Measurements from ENCODE around the gene SEMA4A.

The SEMA4A gene

DNA sequence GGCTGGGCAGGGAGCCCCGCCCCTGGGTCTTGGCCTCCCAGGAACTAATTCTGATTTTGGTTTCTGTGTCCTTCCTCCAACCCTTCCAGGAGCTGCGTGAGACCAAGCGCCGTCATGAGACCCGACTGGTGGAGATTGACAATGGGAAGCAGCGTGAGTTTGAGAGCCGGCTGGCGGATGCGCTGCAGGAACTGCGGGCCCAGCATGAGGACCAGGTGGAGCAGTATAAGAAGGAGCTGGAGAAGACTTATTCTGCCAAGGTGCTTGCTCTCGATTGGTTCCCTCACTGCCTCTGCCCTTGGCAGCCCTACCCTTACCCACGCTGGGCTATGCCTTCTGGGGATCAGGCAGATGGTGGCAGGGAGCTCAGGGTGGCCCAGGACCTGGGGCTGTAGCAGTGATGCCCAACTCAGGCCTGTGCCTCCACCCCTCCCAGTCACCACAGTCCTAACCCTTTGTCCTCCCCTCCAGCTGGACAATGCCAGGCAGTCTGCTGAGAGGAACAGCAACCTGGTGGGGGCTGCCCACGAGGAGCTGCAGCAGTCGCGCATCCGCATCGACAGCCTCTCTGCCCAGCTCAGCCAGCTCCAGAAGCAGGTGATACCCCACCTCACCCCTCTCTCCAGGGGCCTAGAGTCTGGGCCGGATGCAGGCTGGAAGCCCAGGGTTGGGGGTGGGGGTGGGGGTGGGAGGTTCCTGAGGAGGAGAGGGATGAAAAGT is 18.5 kb upstream of the SEMA4A start:
- in situ Hi-C loops (cut with MboI; ENCODE audit: low sequenced_read_pairs): loop anchor here (5.0 kb wide), 1 partner anchor 43 kb away; no protein-coding TSS in a partner anchor

DNA sequence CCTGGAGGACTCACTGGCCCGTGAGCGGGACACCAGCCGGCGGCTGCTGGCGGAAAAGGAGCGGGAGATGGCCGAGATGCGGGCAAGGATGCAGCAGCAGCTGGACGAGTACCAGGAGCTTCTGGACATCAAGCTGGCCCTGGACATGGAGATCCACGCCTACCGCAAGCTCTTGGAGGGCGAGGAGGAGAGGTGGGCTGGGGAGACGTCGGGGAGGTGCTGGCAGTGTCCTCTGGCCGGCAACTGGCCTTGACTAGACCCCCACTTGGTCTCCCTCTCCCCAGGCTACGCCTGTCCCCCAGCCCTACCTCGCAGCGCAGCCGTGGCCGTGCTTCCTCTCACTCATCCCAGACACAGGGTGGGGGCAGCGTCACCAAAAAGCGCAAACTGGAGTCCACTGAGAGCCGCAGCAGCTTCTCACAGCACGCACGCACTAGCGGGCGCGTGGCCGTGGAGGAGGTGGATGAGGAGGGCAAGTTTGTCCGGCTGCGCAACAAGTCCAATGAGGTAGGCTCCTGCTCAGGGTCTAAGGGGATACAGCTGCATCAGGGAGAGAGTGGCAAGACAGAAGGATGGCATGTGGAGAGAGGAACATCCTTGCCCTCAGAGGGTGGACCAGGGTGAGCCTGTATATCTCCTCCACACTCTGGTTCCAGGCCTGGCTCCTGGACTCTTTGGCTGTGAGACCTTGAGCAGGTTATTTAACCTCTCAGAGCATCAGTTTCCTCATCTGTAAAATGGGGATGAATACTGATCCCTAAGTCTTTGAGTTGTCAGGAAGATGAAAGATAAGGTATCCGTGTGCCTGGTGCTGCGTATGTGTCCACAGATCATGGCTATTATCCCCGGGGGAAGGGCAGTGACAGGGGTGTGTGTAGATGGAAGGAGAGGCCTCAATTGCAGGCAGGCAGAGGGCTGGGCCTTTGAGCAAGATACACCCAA is 17.2 kb upstream of the SEMA4A start:
- in situ Hi-C loops (cut with MboI; ENCODE audit: low sequenced_read_pairs): no loop called here

GRCh38 chr1:156136970-156137483 is 16.4 kb upstream of the SEMA4A start:
- in situ Hi-C loops (cut with MboI; ENCODE audit: low sequenced_read_pairs): no loop called here

DNA sequence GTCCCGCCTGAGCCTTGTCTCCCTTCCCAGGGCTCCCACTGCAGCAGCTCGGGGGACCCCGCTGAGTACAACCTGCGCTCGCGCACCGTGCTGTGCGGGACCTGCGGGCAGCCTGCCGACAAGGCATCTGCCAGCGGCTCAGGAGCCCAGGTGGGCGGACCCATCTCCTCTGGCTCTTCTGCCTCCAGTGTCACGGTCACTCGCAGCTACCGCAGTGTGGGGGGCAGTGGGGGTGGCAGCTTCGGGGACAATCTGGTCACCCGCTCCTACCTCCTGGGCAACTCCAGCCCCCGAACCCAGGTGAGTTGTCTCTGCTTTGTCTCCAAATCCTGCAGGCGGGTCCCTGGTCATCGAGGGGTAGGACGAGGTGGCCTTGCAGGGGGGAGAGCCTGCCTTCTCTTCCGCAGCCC is 14.9 kb upstream of the SEMA4A start:
- in situ Hi-C loops (cut with MboI; ENCODE audit: low sequenced_read_pairs): no loop called here

- in situ Hi-C loops (cut with MboI; ENCODE audit: low sequenced_read_pairs): no loop called here
Measured at GRCh38 chr1:156140879-156141707, 12.3 kb upstream of the SEMA4A start.

- in situ Hi-C loops (cut with MboI; ENCODE audit: low sequenced_read_pairs): no loop called here
Measured at GRCh38 chr1:156143765-156144489, 9.5 kb upstream of the SEMA4A start.

GRCh38 chr1:156144742-156145141 is 8.6 kb upstream of the SEMA4A start:
- in situ Hi-C loops (cut with MboI; ENCODE audit: low sequenced_read_pairs): no loop called here

- in situ Hi-C loops (cut with MboI; ENCODE audit: low sequenced_read_pairs): no loop called here
Measured at GRCh38 chr1:156145650-156146019, 7.8 kb upstream of the SEMA4A start.

GRCh38 chr1:156146020-156146768 is 7.2 kb upstream of the SEMA4A start:
- in situ Hi-C loops (cut with MboI; ENCODE audit: low sequenced_read_pairs): no loop called here

GRCh38 chr1:156146769-156147405 is 6.5 kb upstream of the SEMA4A start:
- in situ Hi-C loops (cut with MboI; ENCODE audit: low sequenced_read_pairs): no loop called here

DNA sequence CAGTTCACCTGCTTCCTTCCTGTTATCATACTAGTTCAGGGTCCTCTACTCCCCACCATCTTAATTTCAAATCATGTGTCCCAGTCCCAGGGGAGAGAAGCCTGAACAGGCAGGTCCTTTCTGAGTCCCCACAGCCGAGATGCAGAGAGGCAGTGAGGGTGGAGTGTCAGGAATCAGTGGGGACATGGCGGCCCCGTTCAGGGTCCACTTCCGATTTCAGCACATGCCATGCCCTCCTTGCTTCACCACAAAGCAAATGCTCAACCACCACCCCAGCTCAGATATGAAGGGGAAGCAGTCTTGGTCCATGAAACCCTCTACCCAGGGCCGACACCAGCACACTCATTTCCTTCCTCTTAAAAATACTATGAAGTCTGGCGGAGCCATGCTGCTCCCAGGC is 5.2 kb upstream of the SEMA4A start:
- in situ Hi-C loops (cut with MboI; ENCODE audit: low sequenced_read_pairs): no loop called here

DNA sequence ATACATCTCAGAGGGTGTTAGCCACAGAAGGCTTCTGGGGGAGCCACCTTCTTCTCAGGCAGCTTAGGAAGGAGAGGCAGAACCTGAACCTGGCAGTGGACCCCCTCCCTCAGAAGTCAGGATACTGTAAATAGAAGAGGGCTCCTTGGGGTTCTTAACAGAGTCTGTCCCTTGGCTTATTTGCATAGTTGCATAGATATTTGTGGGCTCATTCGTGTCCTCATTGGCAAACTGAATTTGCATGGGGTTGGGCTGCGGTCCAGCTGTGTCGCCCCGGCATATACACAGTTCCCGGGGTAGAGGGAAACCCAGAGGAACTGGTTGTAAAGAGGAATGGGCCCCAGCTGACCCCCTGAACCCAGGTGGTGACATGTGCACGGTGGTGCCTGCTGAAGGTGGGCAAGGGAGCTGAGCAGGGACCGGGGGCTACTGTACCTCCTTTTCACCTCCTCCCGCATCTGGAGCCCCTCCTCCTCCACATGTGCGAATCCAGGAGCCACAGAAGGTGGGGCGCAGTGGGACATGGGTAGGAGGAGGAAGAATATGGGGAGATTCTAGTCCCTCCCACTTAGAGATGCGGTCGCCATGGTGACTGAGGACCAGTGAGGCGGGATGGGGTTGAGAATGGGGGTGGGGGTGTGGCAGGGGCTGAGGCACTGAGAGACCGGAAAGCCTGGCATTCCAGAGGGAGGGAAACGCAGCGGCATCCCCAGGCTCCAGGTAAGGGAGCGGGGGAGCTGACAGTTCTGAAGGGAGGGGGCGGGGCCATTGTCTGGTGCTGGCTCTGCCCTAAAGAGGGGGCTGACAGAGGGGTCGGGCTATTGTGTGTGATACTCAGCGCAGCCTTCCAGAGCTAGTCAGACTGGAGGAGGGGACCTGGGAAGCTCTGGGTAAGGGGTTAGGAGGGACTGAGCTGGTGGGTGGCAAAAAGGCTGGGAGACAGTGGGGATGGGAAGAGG is 3.7 kb upstream of the SEMA4A start:
- in situ Hi-C loops (cut with MboI; ENCODE audit: low sequenced_read_pairs): loop anchor here (10.0 kb wide), 1 partner anchor 65 kb away; the partner anchor contains the start of gene PMF1

GRCh38 chr1:156150333-156151011 is 2.9 kb upstream of the SEMA4A start:
- in situ Hi-C loops (cut with MboI; ENCODE audit: low sequenced_read_pairs): loop anchor here (10.0 kb wide), 1 partner anchor 64 kb away; the partner anchor contains the start of gene PMF1

DNA sequence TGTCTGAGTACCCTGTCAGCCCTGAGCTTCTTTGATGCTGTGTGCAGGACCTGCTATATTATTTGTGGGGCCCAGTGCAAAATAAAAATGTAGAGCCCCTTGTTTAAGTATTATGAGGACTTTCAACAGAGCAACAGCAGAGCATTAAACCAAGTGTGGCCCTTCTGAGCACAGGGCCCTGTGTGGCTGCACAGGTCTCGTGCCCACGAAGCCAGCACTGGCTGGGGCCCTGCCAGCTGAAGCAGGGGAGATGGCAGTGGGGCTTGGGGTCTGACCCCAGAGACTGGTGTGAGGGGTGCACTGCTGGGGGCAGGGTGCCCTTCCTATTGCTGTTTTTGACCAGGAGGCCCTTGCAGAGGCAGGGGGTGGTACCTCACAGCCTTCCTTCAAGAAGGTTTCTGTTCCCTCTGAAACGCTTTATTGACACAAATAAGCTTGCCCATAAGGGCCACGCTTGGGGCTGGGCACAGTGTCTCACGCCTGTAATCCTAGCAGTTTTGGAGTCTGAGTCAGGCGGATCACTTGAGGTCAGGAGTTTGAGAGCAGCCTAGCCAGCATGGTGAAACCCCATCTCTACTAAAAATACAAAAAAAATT is 2.2 kb upstream of the SEMA4A start:
- in situ Hi-C loops (cut with MboI; ENCODE audit: low sequenced_read_pairs): loop anchor here (10.0 kb wide), 1 partner anchor 64 kb away; the partner anchor contains the start of gene PMF1

DNA sequence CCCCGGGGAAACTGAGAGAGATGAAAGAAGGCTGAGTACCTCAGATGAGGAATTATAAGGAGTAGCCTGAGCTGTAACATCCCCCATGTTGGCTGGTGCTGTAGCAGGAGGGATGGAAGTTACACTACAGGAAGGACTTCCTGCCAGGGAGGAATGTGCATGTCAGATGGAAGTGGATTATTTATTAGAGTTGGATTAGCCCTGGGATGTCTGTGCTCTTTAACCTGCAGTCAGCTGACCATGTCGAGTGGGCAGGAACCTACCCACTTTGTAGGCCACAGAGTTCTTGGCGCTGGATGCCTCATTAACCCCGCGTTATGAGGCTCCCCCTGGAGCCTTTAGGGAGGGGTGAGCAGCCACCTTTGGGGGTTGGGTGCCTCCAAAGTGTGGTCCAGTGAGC is 757 bp upstream of the SEMA4A start:
- in situ Hi-C loops (cut with MboI; ENCODE audit: low sequenced_read_pairs): loop anchor here (10.0 kb wide), 1 partner anchor 62 kb away; the partner anchor contains the start of gene PMF1

- in situ Hi-C loops (cut with MboI; ENCODE audit: low sequenced_read_pairs): loop anchor here (10.0 kb wide), 1 partner anchor 60 kb away; the partner anchor contains the start of gene PMF1
Measured at GRCh38 chr1:156154317-156154749, 948 bp downstream of the SEMA4A start.

Data from HL-60/S4 treated with retinoic acid at 250 ng/mL for 4 days and 3 days (cell line).